Endothelial cell of umbilical vein (primary cell): ENCODE results near the gene GRK1. TPM values are rescaled to one million over a fixed set of nuclear protein-coding genes. Genes with fewer than 3 reads are reported as not detected.

Experiments used
- BruUV-seq: library from RNA; stranded (reverse); fragments of 400-500 nt; replicated peaks from 2 replicates; lab custom pipeline; 2021; lab: Mats Ljungman, UMichigan
- CTCF ChIA-PET: fragments of 300-600, 350-600 bp; sonication (Branson Sonifier 250); formaldehyde crosslinking; loops from one replicate; lab custom pipeline; 2021; ENCODE audit warnings: antibody characterized with exemption, inconsistent platforms; lab: Charles Lee
- POLR2A ChIA-PET: fragments of 300-600, 350-600 bp; sonication (Branson Sonifier 250); formaldehyde crosslinking; loops from one replicate; lab custom pipeline; 2021; ENCODE audit warnings: antibody characterized with exemption, inconsistent platforms; lab: Charles Lee
- DNase-seq: peaks from one replicate; pipeline ENCODE4 v3.0.0-alpha.2; 2011; ENCODE audit warnings: low read depth, low spot score
- FAIRE-seq: peaks from 2 replicates; lab custom pipeline; 2011; peaks lifted over from hg19 to GRCh38; lab: Jason Lieb, UNC
- H2AFZ ChIP-seq: 2 replicates; pipeline ENCODE4 v1.6.0; 2012; ENCODE audit warnings: low read depth, low read length, control low read depth, inconsistent platforms
- H3K27ac ChIP-seq: 2 replicates; pipeline ENCODE4 v1.5.1; 2011; ENCODE audit warnings: low read depth, mild to moderate bottlenecking, control low read depth, low read length, moderate library complexity; ENCODE audit not compliant: insufficient read depth
- H3K27me3 ChIP-seq, 2 experiments: 2 replicates each; pipeline versions ENCODE4 v1.6.0 to v1.6.1; 2011; ENCODE audit warnings: low read length in 2 of 2, mixed read lengths in 1 of 2; ENCODE audit not compliant: control insufficient read depth in 2 of 2, insufficient read depth in 2 of 2
- H3K36me3 ChIP-seq, 2 experiments: 2 replicates in 1 of 2; 3 replicates in 1 of 2; pipeline ENCODE4 v1.5.1; 2011; ENCODE audit warnings: low read length in 2 of 2, mild to moderate bottlenecking in 1 of 2, moderate library complexity in 1 of 2; ENCODE audit not compliant: control insufficient read depth in 2 of 2, insufficient read depth in 2 of 2; ENCODE audit errors: extremely low read depth in 1 of 2
- H3K4me1 ChIP-seq: 3 replicates; pipeline ENCODE4 v1.5.1; 2011; ENCODE audit warnings: mild to moderate bottlenecking, low read length; ENCODE audit not compliant: control insufficient read depth, insufficient read depth; ENCODE audit errors: extremely low read depth
- H3K4me2 ChIP-seq: 2 replicates; pipeline ENCODE4 v1.6.1; 2011; ENCODE audit warnings: low read length, control low read depth, mixed read lengths; ENCODE audit not compliant: insufficient read depth
- H3K4me3 ChIP-seq, 3 experiments: fragments of 200-600 bp in 1 of 3; sonication (generic), shearing (Covaris generic) in 1 of 3; replicated peaks in 1 of 3; 2 replicates each; pipeline ENCODE4 v1.5.1; 2011 to 2016; ENCODE audit warnings: control low read depth in 3 of 3, low read length in 3 of 3, mild to moderate bottlenecking in 2 of 3, inconsistent platforms in 1 of 3, low read depth in 1 of 3, moderate library complexity in 1 of 3; ENCODE audit not compliant: insufficient read depth in 1 of 3
- H3K79me2 ChIP-seq: 2 replicates; pipeline ENCODE4 v1.6.0; 2012; ENCODE audit warnings: low read length, inconsistent platforms; ENCODE audit not compliant: control insufficient read depth, insufficient read depth
- H3K9ac ChIP-seq: replicated peaks from 2 replicates; pipeline ENCODE3; 2011; ENCODE audit warnings: low read length, control low read depth; ENCODE audit not compliant: insufficient read depth; ENCODE audit errors: extremely low read depth
- H3K9me1 ChIP-seq: replicated peaks from 3 replicates; pipeline ENCODE4 v1.6.0; 2011; ENCODE audit warnings: mild to moderate bottlenecking, low read length; ENCODE audit not compliant: control insufficient read depth, insufficient read depth; ENCODE audit errors: extremely low read depth
- H3K9me3 ChIP-seq: replicated peaks from 2 replicates; pipeline ENCODE4 v1.5.1; 2012; ENCODE audit warnings: low read length, inconsistent platforms; ENCODE audit not compliant: control insufficient read depth, insufficient read depth
- H4K20me1 ChIP-seq: replicated peaks from 2 replicates; pipeline ENCODE3; 2011; ENCODE audit warnings: mild to moderate bottlenecking, low read length; ENCODE audit not compliant: control insufficient read depth, insufficient read depth; ENCODE audit errors: extremely low read depth
- EZH2 ChIP-seq: IDR thresholded peaks from 2 replicates; pipeline ENCODE4 v1.6.1; 2012; ENCODE audit warnings: borderline replicate concordance, low read depth, mild to moderate bottlenecking, moderate library complexity, low read length, inconsistent platforms; ENCODE audit not compliant: severe bottlenecking
- FOS ChIP-seq: IDR thresholded peaks from 2 replicates; pipeline ENCODE4 v1.6.1; 2011; ENCODE audit warnings: mild to moderate bottlenecking, low read length, moderate library complexity, borderline replicate concordance; ENCODE audit not compliant: insufficient read depth
- GATA2 ChIP-seq: IDR thresholded peaks from 2 replicates; pipeline ENCODE4 v1.7.0; 2011; ENCODE audit warnings: low read depth, mild to moderate bottlenecking, moderate library complexity, mixed read lengths, low read length; ENCODE audit not compliant: insufficient read length, insufficient read depth
- MYC ChIP-seq: IDR thresholded peaks from one replicate; pipeline ENCODE4 v1.6.1; 2011; ENCODE audit warnings: mild to moderate bottlenecking, low read depth, low read length
- POLR2A ChIP-seq: IDR thresholded peaks from 2 replicates; pipeline ENCODE4 v1.6.1; 2012; ENCODE audit warnings: low read depth, mild to moderate bottlenecking, control low read depth, low read length
- POLR2AphosphoS5 ChIP-seq: IDR thresholded peaks from 2 replicates; pipeline ENCODE4 v1.6.1; 2012; ENCODE audit warnings: low read depth, mild to moderate bottlenecking, control low read depth, low read length, moderate library complexity; ENCODE audit not compliant: insufficient read depth
- dilution Hi-C: fragments of 300-500 bp; cut with MboI; formaldehyde crosslinking; loops from one replicate; pipeline ENCODE4 v1.15.0; 2019; ENCODE audit warnings: low sequenced_read_pairs; ENCODE audit not compliant: extremely low pct_ligation_motif_present
- intact Hi-C: fragments of 100-400 bp; cut with micrococcal nuclease; formaldehyde crosslinking; loops from one replicate; pipeline ENCODE4 v1.10.0; 2022
- polyA plus RNA-seq, 4 experiments: library from polyadenylated mRNA; depleted of rRNA in 3 of 4; stranded (reverse) in 3 of 4; unstranded in 1 of 4; fragments of >200 nt; gene quantifications; 2 replicates each; pipeline versions ENCODE4 v1.2.1 to v1.2.3, GENCODE V29; 2011 to 2012; ENCODE audit warnings: missing spikeins in 1 of 4
- total RNA-seq: library from RNA; stranded (reverse); gene quantifications from 2 replicates; pipeline ENCODE4 v1.2.3, GENCODE V29; 2021
- TF ChIP-seq, protein P1 (sequence below), 2 donors: IDR thresholded peaks; 1 replicate in 1 of 2; 2 replicates in 1 of 2; pipeline ENCODE4 v1.5.1; 2011; ENCODE audit warnings: low read length in 2 of 2, mild to moderate bottlenecking in 2 of 2, moderate library complexity in 2 of 2, control low read depth in 1 of 2, inconsistent platforms in 1 of 2, low read depth in 1 of 2; ENCODE audit not compliant: insufficient read depth in 1 of 2; ENCODE audit errors: extremely low read depth in 1 of 2
- TF ChIP-seq, protein P2 (sequence below): IDR thresholded peaks from 2 replicates; pipeline ENCODE4 v1.6.1; 2011; ENCODE audit not compliant: insufficient read depth, insufficient read length

GRK1 gene
- total and polyA plus RNA-seq, 2 donors (not counting 3 experiments of a cell fraction or from before 2014, with no cell fraction given): not detected

DNA sequence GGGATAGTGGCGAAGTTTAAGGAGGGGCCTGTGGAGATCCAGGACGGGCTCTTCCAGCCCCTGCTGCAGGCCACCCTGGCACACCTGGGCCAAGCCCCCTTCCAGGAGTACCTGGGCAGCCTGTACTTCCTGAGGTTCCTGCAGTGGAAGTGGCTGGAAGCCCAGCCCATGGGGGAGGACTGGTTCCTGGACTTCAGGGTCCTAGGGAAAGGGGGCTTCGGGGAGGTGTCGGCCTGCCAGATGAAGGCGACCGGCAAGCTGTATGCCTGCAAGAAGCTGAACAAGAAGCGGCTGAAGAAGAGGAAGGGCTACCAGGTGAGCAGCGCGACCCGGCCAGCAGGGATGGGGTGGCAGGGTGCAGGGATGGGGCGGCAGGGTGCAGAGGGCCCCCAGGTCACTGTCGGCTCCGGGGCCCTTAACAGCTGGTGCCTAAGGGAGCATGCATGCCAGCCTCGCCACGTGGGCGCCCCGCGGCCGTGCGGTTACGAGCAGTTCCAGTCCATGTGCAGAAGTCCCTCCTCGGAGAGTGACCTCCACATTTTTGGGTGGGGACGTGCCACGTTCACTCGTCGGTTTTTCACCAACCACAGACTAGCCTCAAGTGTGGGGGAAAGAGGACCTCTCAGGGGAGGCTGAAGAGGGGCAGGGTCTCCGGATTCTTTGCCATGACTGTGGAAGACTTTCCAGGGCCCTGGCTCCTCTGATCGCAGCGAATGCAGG is 912 bp downstream of the GRK1 start:
- peaks cover 0 to 2% of the 10 kb centered on the region in 2 experiments for H3K27me3 ChIP-seq
- no peak overlapping the region for H3K4me3 ChIP-seq
- no peaks in the 10 kb centered on the region for H3K9me3 ChIP-seq
- H3K9ac ChIP-seq: no peak overlapping the region
- no peaks in the 10 kb centered on the region for H4K20me1 ChIP-seq
- intact Hi-C loops (no loop called here), dilution Hi-C loops (no loop called here)
- BruUV-seq: no TSS peak
- H2AFZ ChIP-seq: no peak overlapping the region
- TF ChIP-seq GATA2 (no peak), POLR2AphosphoS5 (no peak), MYC (no peak), EZH2 (no peak), POLR2A (no peak), FOS (no peak)
- TF ChIP-seq, protein P1, sequence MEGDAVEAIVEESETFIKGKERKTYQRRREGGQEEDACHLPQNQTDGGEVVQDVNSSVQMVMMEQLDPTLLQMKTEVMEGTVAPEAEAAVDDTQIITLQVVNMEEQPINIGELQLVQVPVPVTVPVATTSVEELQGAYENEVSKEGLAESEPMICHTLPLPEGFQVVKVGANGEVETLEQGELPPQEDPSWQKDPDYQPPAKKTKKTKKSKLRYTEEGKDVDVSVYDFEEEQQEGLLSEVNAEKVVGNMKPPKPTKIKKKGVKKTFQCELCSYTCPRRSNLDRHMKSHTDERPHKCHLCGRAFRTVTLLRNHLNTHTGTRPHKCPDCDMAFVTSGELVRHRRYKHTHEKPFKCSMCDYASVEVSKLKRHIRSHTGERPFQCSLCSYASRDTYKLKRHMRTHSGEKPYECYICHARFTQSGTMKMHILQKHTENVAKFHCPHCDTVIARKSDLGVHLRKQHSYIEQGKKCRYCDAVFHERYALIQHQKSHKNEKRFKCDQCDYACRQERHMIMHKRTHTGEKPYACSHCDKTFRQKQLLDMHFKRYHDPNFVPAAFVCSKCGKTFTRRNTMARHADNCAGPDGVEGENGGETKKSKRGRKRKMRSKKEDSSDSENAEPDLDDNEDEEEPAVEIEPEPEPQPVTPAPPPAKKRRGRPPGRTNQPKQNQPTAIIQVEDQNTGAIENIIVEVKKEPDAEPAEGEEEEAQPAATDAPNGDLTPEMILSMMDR (IDR thresholded peaks at IDR 0.05; ENCODE audit: extremely low read depth in 1 of 2, insufficient read depth in 1 of 2, low read depth in 1 of 2, low read length in 2 of 2): no peak
- TF ChIP-seq, protein P2, sequence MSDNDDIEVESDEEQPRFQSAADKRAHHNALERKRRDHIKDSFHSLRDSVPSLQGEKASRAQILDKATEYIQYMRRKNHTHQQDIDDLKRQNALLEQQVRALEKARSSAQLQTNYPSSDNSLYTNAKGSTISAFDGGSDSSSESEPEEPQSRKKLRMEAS: no peak
- H3K27ac ChIP-seq: no peak overlapping the region
- ChIA-PET CTCF (interaction anchor here (0.5 to 2.6 kb wide), 2 partner anchors 57 to 218 kb away, joined by 4 to 10 read pairs; no protein-coding TSS in a partner anchor), POLR2A (no interaction called here)
- H3K36me3 ChIP-seq: no peaks in the 10 kb centered on the region
- FAIRE-seq (no peak), DNase-seq (no peak)
- no peak overlapping the region for H3K4me2 ChIP-seq
- H3K9me1 ChIP-seq: no peaks in the 10 kb centered on the region
- no peaks in the 10 kb centered on the region for H3K79me2 ChIP-seq
- H3K4me1 ChIP-seq: no peaks in the 10 kb centered on the region
